Neural progenitor cell (in vitro differentiated cells): ENCODE measurements around the gene TRIO. TPM values are rescaled to one million over a fixed set of nuclear protein-coding genes. Genes with fewer than 3 reads are reported as not detected.
A peak's percentile ranks its signal among the peaks of the same experiment; 100 is the strongest.

ENCODE experiments used
- DNase-seq: peaks from one replicate; pipeline ENCODE4 v3.0.0-alpha.2; 2016; ENCODE audit warnings: low spot score
- H2AFZ ChIP-seq: fragments of 200-600 bp; sonication (generic); replicated peaks from 2 replicates; pipeline ENCODE4 v1.6.1; 2016; ENCODE audit warnings: antibody characterized with exemption
- H3F3A ChIP-seq: fragments of 200-600 bp; sonication (generic); 2 replicates; pipeline ENCODE4 v1.6.1; 2016; ENCODE audit warnings: antibody characterized with exemption, low read depth
- H3K27ac ChIP-seq: fragments of 200-600 bp; sonication (generic); 2 replicates; pipeline ENCODE4 v1.5.1; 2016; ENCODE audit warnings: mild to moderate bottlenecking
- H3K27me3 ChIP-seq: fragments of 200-600 bp; sonication (generic); 2 replicates; pipeline ENCODE4 v1.6.1; 2016; ENCODE audit warnings: mild to moderate bottlenecking, moderate library complexity
- H3K36me3 ChIP-seq: fragments of 200-600 bp; sonication (generic); 2 replicates; pipeline ENCODE4 v1.5.1; 2016
- H3K4me1 ChIP-seq: fragments of 200-600 bp; sonication (generic); 2 replicates; pipeline ENCODE4 v1.6.1; 2016; ENCODE audit warnings: mixed run types
- H3K4me2 ChIP-seq: fragments of 200-600 bp; sonication (generic); 2 replicates; pipeline ENCODE4 v1.6.1; 2016
- H3K4me3 ChIP-seq: fragments of 200-600 bp; sonication (generic); 2 replicates; pipeline ENCODE4 v1.5.1; 2016
- H3K79me2 ChIP-seq: fragments of 200-600 bp; sonication (generic); 2 replicates; pipeline ENCODE4 v1.6.1; 2016; ENCODE audit warnings: low read depth
- H3K9ac ChIP-seq: fragments of 200-600 bp; sonication (generic); 2 replicates; pipeline ENCODE4 v1.6.1; 2016
- H3K9me3 ChIP-seq: fragments of 200-600 bp; sonication (generic); 2 replicates; pipeline ENCODE4 v1.5.1; 2016; ENCODE audit warnings: low read depth
- H4K20me1 ChIP-seq: fragments of 200-600 bp; sonication (generic); 2 replicates; pipeline ENCODE4 v1.6.1; 2016; ENCODE audit warnings: low read depth
- H3K27ac Mint-ChIP-seq: 3 replicates; pipeline ENCODE4 v1.8.0; 2021; ENCODE audit warnings: mixed read lengths
- H3K27me3 Mint-ChIP-seq: 2 replicates; pipeline ENCODE4 v1.8.0; 2022; ENCODE audit warnings: low read depth, mild to moderate bottlenecking, inconsistent platforms, moderate library complexity, mixed read lengths; ENCODE audit not compliant: insufficient read depth
- H3K36me3 Mint-ChIP-seq: 3 replicates; pipeline ENCODE4 v1.8.0; 2021; ENCODE audit warnings: mixed read lengths
- H3K4me1 Mint-ChIP-seq: 3 replicates; pipeline ENCODE4 v1.8.0; 2021; ENCODE audit warnings: mixed read lengths
- H3K4me3 Mint-ChIP-seq: 3 replicates; pipeline ENCODE4 v1.8.0; 2021; ENCODE audit warnings: mild to moderate bottlenecking, moderate library complexity, mixed read lengths
- H3K9me3 Mint-ChIP-seq: 3 replicates; pipeline ENCODE4 v1.8.0; 2020; ENCODE audit warnings: mixed read lengths
- EZH2 ChIP-seq: fragments of 200-600 bp; sonication (generic); IDR thresholded peaks from 2 replicates; pipeline ENCODE4 v1.6.1; 2017; ENCODE audit warnings: antibody characterized with exemption, mild to moderate bottlenecking, moderate library complexity
- EZH2phosphoT487 ChIP-seq: fragments of 200-600 bp; sonication (generic); IDR thresholded peaks from 2 replicates; pipeline ENCODE4 v1.6.1; 2017; ENCODE audit warnings: antibody characterized with exemption
- total RNA-seq: library from RNA; depleted of rRNA; stranded (reverse); fragments of >200 nt; gene quantifications from 2 replicates; pipeline ENCODE4 v1.2.3, GENCODE V29; 2015; ENCODE audit warnings: low replicate concordance
- TF ChIP-seq, protein P1 (sequence below): fragments of 200-600 bp; sonication (generic); IDR thresholded peaks from 2 replicates; pipeline ENCODE4 v1.5.1; 2017; ENCODE audit warnings: antibody characterized with exemption, mild to moderate bottlenecking

TRIO gene
- total RNA-seq, 1 donor from 2014 or later: 84.7 TPM

DNA sequence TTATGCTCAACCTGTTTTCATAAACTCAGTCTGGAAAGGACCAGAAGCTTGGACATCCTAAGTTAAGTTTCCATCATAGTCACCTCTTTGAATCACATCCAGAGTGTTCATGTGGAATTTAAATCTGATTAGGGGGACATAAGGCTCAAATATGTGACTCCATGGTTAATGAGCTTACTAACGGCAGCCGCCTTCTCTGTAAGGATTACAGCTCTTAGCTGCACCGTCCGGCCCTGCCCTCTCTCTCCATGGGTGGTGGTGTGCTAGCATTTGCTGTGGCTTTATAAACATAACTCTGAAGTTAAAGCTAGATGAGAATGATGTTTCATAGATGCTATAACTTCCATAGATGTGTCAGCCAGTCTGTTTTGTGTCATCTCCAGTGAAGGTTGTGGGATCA lies 156.5 kb downstream of the TRIO start:
- no peaks in the 10 kb centered on the region for H3K79me2 ChIP-seq

DNA sequence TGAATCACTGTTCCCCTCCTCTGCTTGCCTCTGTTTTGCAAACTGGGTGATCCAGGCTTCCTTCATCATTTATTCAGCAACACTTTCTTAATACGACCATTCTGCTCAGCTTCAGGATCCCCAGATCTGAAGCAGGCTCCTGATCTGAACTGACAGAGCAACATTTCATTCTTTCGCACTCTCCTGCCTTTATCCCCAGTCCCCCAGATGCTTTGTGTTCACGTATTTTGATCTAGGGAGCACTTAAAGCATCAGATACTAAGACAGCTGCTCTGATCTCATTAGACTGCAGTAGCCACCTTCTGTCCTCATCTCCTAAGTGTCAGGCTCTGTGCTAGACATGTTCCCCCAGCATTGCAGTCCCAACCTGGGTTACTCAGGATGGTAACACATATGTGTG lies 158.0 kb downstream of the TRIO start:
- Histone ChIP-seq H3K4me1 (peaks cover 22% of the 10 kb centered on the region), H4K20me1 (peaks cover 26% of the 10 kb centered on the region), H3K4me2 (no peak overlapping the region), H2AFZ (no peak overlapping the region), H3K27me3 (no peaks in the 10 kb centered on the region), H3F3A (no peaks in the 10 kb centered on the region), H3K27ac (no peak overlapping the region), H3K9ac (no peak overlapping the region), H3K79me2 (no peaks in the 10 kb centered on the region), H3K9me3 (no peaks in the 10 kb centered on the region), H3K36me3 (peaks cover 7% of the 10 kb centered on the region), H3K4me3 (no peak overlapping the region)
- no peak overlapping the region for H3K27ac Mint-ChIP-seq
- peaks cover 4% of the 10 kb centered on the region for H3K27me3 Mint-ChIP-seq
- H3K36me3 Mint-ChIP-seq: peaks cover 20% of the 10 kb centered on the region
- TF ChIP-seq EZH2 (no peak), EZH2phosphoT487 (no peak)
- TF ChIP-seq, protein P1, sequence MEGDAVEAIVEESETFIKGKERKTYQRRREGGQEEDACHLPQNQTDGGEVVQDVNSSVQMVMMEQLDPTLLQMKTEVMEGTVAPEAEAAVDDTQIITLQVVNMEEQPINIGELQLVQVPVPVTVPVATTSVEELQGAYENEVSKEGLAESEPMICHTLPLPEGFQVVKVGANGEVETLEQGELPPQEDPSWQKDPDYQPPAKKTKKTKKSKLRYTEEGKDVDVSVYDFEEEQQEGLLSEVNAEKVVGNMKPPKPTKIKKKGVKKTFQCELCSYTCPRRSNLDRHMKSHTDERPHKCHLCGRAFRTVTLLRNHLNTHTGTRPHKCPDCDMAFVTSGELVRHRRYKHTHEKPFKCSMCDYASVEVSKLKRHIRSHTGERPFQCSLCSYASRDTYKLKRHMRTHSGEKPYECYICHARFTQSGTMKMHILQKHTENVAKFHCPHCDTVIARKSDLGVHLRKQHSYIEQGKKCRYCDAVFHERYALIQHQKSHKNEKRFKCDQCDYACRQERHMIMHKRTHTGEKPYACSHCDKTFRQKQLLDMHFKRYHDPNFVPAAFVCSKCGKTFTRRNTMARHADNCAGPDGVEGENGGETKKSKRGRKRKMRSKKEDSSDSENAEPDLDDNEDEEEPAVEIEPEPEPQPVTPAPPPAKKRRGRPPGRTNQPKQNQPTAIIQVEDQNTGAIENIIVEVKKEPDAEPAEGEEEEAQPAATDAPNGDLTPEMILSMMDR: no peak
- H3K4me1 Mint-ChIP-seq: peaks cover 20% of the 10 kb centered on the region
- H3K9me3 Mint-ChIP-seq: no peaks in the 10 kb centered on the region
- no peak overlapping the region for H3K4me3 Mint-ChIP-seq
- DNase-seq: no peak

More for the DNA sequence above, 156.5 kb downstream of the TRIO start:
- peaks cover 27% of the 10 kb centered on the region for H3K4me1 Mint-ChIP-seq
- Histone ChIP-seq H3K4me3 (no peak overlapping the region), H3K9ac (no peak overlapping the region), H3F3A (no peaks in the 10 kb centered on the region), H4K20me1 (peaks cover 39% of the 10 kb centered on the region), H3K4me1 (peaks cover 22% of the 10 kb centered on the region), H3K27me3 (no peaks in the 10 kb centered on the region), H2AFZ (no peak overlapping the region), H3K9me3 (no peaks in the 10 kb centered on the region), H3K27ac (no peak overlapping the region), H3K36me3 (peaks cover 7% of the 10 kb centered on the region), H3K4me2 (peak overlapping the region; percentile 45)
- no peak for TF ChIP-seq EZH2phosphoT487
- no peak for TF ChIP-seq EZH2
- TF ChIP-seq, protein P1: no peak
- H3K27me3 Mint-ChIP-seq: peaks cover 2% of the 10 kb centered on the region
- H3K9me3 Mint-ChIP-seq: no peaks in the 10 kb centered on the region
- peak; percentile 68 for DNase-seq
- H3K4me3 Mint-ChIP-seq: no peak overlapping the region
- H3K36me3 Mint-ChIP-seq: peaks cover 12% of the 10 kb centered on the region
- H3K27ac Mint-ChIP-seq: no peak overlapping the region

GRCh38 chr5:14302330-14302729 lies 159.2 kb downstream of the TRIO start:
- no peak overlapping the region for H3K4me3 Mint-ChIP-seq
- H4K20me1 ChIP-seq: peaks cover 25% of the 10 kb centered on the region
- H2AFZ ChIP-seq: no peak overlapping the region
- H3K36me3 Mint-ChIP-seq: peaks cover 24% of the 10 kb centered on the region
- no peak for DNase-seq
- no peaks in the 10 kb centered on the region for H3K27me3 ChIP-seq
- peaks cover 20% of the 10 kb centered on the region for H3K4me1 Mint-ChIP-seq
- no peaks in the 10 kb centered on the region for H3K9me3 ChIP-seq
- H3K9ac ChIP-seq: no peak overlapping the region
- H3K79me2 ChIP-seq: no peaks in the 10 kb centered on the region
- no peak overlapping the region for H3K4me3 ChIP-seq
- peaks cover 22% of the 10 kb centered on the region for H3K4me1 ChIP-seq
- no peak overlapping the region for H3K27ac ChIP-seq
- peaks cover 7% of the 10 kb centered on the region for H3K36me3 ChIP-seq
- H3K9me3 Mint-ChIP-seq: no peaks in the 10 kb centered on the region
- H3F3A ChIP-seq: no peaks in the 10 kb centered on the region
- no peak overlapping the region for H3K27ac Mint-ChIP-seq
- H3K4me2 ChIP-seq: no peak overlapping the region
- TF ChIP-seq EZH2phosphoT487 (no peak), EZH2 (no peak)
- TF ChIP-seq, protein P1: no peak
- peaks cover 4% of the 10 kb centered on the region for H3K27me3 Mint-ChIP-seq
